ENCODE measurements around the gene FADS6.

GRCh38 chr17:74852237-74853047 is 41.0 kb downstream of the FADS6 start:
- TF ChIP-seq YY1 (IDR thresholded peaks at IDR 0.05; ENCODE audit: insufficient read depth, insufficient read length): no peak
- no peak for TF ChIP-seq ZNF274 (IDR thresholded peaks at IDR 0.05; ENCODE audit: low read depth, low read length)
